ENCODE measurements around the gene HSD17B14. TPM values are rescaled to one million over a fixed set of nuclear protein-coding genes. Genes with fewer than 3 reads are reported as not detected.
A peak's percentile ranks its signal among the peaks of the same experiment; 100 is the strongest.

HSD17B14 gene
- total RNA-seq, 1 experiment from 2014 or later, result 3.9 TPM

- ATAC-seq (peak; percentile 87), DNase-seq (ENCODE audit: low read depth, low spot score) (peak; percentile 54)
- peak overlapping the region; percentile 4; the same call in 1 of the 2 replicates for H3K9ac ChIP-seq (ENCODE audit: low read length)
- no peaks in the 10 kb centered on the region for H4K20me1 ChIP-seq (ENCODE audit: insufficient read depth)
- H3K9me2 ChIP-seq (ENCODE audit: insufficient read depth), result no peaks in the 10 kb centered on the region
- CTCF ChIA-PET, result interaction anchor here (1.5 kb wide), 1 partner anchor 24 kb away, joined by 5 read pairs; no protein-coding TSS in a partner anchor
- RAD21 ChIA-PET (ENCODE audit: low non-redundant PET in 1 of 2, low total read pairs in 2 of 2, uncharacterized antibody in 2 of 2, unreplicated experiment in 2 of 2), result interaction anchor here in 1 of 2 experiments (0.6 kb wide), 1 partner anchor 10 kb away, joined by 5 read pairs; no protein-coding TSS in a partner anchor
- H3K27me3 ChIP-seq (ENCODE audit: insufficient read depth, low read length), result no peaks in the 10 kb centered on the region
- H3K4me3 ChIP-seq (replicated peaks in 1 of 2; ENCODE audit: low read depth in 1 of 2, low read length in 2 of 2), result no peak overlapping the region
- BruUV-seq (replicated peaks), result no TSS peak
- H3K79me2 ChIP-seq (ENCODE audit: insufficient read depth, low read length), result no peaks in the 10 kb centered on the region
- no peaks in the 10 kb centered on the region for H3K9me3 ChIP-seq (ENCODE audit: control insufficient read depth in 1 of 2, insufficient read depth in 1 of 2, low read depth in 1 of 2, low read length in 2 of 2)
- peak overlapping the region; percentile 57 for H3K27ac ChIP-seq (ENCODE audit: low read depth, low read length)
- peaks cover 29 to 32% of the 10 kb centered on the region in 2 experiments for H3K4me1 ChIP-seq (ENCODE audit: control insufficient read depth in 1 of 2, insufficient read depth in 2 of 2, low read length in 2 of 2)
- POLR2A ChIA-PET, result interaction anchor here (1.1 kb wide), 1 partner anchor 8 kb away, joined by 3 read pairs; the partner anchor contains the start of gene BCAT2
- peak overlapping the region; percentile 63 for H3K4me2 ChIP-seq (ENCODE audit: low read length)
- intact Hi-C loops (cut with micrococcal nuclease), result no loop called here
- H3K36me3 ChIP-seq (ENCODE audit: control insufficient read depth in 1 of 2, insufficient read depth in 2 of 2, low read length in 2 of 2), result no peaks in the 10 kb centered on the region
- H2AFZ ChIP-seq (ENCODE audit: low read depth, low read length, poor library complexity, severe bottlenecking), result no peak overlapping the region
- TF ChIP-seq ZFX (IDR thresholded peaks at IDR 0.05) (no peak), EZH2phosphoT487 (IDR thresholded peaks at IDR 0.05; ENCODE audit: borderline replicate concordance) (no peak), FOSL1 (IDR thresholded peaks at IDR 0.05; ENCODE audit: low read depth) (no peak), CEBPB (IDR thresholded peaks at IDR 0.05; ENCODE audit: low read depth) (no peak; the same call in none of the 2 replicates), ZBTB33 (IDR thresholded peaks at IDR 0.05; ENCODE audit: extremely low read depth, insufficient replicate concordance, low read length) (no peak), CBX3 (IDR thresholded peaks at IDR 0.05; ENCODE audit: low read depth) (peak; percentile 52), MAX (IDR thresholded peaks at IDR 0.05) (peak; percentile 50; the same call in 1 of the 2 replicates), JUND (IDR thresholded peaks at IDR 0.05) (no peak), ZNF274 (IDR thresholded peaks at IDR 0.05; ENCODE audit: low read depth, low read length) (no peak), RAD21 (IDR thresholded peaks at IDR 0.05; ENCODE audit: low read depth) (peak; percentile 13; the same call in 1 of the 2 replicates), YY1 (IDR thresholded peaks at IDR 0.05; ENCODE audit: extremely low read depth, insufficient replicate concordance, low read depth, low read length) (no peak), EGR1 (IDR thresholded peaks at IDR 0.05; ENCODE audit: low read depth) (no peak), SP1 (IDR thresholded peaks at IDR 0.05; ENCODE audit: low read depth) (peak; percentile 82), ELF1 (IDR thresholded peaks at IDR 0.05; ENCODE audit: borderline replicate concordance, low read depth) (no peak), SIN3A (IDR thresholded peaks at IDR 0.05; ENCODE audit: low read depth) (no peak), REST (IDR thresholded peaks at IDR 0.05; ENCODE audit: low read depth) (no peak), POLR2A (IDR thresholded peaks at IDR 0.05; ENCODE audit: borderline replicate concordance, extremely low read depth, insufficient read depth, insufficient read length) (no peak), EZH2 (IDR thresholded peaks at IDR 0.05) (no peak), SRF (IDR thresholded peaks at IDR 0.05; ENCODE audit: low read depth) (no peak), ATF3 (IDR thresholded peaks at IDR 0.05) (no peak), TCF7L2 (IDR thresholded peaks at IDR 0.05; ENCODE audit: borderline replicate concordance, extremely low read depth, insufficient read depth, insufficient read length) (no peak), POLR2AphosphoS5 (IDR thresholded peaks at IDR 0.05; ENCODE audit: low read depth, low read length) (peak; percentile 29; the same call in 1 of the 2 replicates)
These were observed 16.9 kb downstream of the HSD17B14 start for GRCh38 chr19:48819366-48819816.

Measured in HCT116 (cell line).